GM18507 (cell line): ENCODE data around the gene ADM.

Experiments used
- DNase-seq: peaks from one replicate; pipeline ENCODE4 v3.0.0; 2011; ENCODE audit warnings: low read depth; ENCODE audit not compliant: insufficient read length; ENCODE audit errors: extremely low spot score
- FAIRE-seq: peaks from 2 replicates; lab custom pipeline; 2011; peaks lifted over from hg19 to GRCh38; lab: Jason Lieb, UNC

ADM gene

DNA sequence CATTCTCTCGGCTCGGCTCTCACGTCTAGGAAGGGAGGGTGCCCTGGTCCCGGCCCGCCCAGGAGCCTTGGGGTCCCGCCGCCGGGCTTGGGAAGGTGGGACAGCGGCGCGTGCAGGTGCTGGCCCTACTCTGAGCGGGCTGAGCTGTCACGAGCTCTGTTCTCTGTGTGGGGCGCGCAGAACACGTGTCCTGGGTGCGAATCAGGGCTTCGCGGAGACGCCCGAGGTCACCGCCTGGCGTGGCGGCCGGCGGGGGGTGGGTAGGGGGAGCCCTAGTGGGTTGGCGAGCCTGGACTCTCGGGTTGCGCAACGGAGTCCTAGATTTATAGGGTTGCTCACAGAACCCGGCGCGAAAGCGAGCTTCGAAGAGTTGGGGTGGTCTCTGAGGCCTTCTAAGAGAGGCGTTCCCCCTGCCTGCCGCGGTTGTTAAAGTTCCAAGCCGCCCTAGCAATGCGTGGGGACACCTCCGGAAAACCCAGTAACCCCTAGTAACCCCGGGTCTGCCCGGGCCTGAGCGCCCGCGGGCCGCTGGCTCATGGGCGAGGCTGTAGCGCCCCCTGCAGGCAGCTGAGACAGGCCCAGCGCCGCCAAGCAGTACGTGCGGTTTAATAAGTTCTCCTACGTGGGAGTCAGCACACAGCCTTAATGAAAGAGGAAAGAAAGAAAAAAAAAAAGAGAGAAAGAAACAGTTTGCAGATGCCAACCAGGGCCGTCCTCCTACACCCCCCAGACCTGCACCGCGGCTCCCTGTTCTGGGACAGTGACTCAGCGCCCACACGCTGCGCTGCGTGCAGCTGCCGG, 2.7 kb downstream of the ADM start:
- FAIRE-seq (peak; percentile 63), DNase-seq (peak; percentile 56)

GRCh38 chr11:10308201-10308954, 3.5 kb downstream of the ADM start:
- no peak for DNase-seq
- no peak for FAIRE-seq

DNA sequence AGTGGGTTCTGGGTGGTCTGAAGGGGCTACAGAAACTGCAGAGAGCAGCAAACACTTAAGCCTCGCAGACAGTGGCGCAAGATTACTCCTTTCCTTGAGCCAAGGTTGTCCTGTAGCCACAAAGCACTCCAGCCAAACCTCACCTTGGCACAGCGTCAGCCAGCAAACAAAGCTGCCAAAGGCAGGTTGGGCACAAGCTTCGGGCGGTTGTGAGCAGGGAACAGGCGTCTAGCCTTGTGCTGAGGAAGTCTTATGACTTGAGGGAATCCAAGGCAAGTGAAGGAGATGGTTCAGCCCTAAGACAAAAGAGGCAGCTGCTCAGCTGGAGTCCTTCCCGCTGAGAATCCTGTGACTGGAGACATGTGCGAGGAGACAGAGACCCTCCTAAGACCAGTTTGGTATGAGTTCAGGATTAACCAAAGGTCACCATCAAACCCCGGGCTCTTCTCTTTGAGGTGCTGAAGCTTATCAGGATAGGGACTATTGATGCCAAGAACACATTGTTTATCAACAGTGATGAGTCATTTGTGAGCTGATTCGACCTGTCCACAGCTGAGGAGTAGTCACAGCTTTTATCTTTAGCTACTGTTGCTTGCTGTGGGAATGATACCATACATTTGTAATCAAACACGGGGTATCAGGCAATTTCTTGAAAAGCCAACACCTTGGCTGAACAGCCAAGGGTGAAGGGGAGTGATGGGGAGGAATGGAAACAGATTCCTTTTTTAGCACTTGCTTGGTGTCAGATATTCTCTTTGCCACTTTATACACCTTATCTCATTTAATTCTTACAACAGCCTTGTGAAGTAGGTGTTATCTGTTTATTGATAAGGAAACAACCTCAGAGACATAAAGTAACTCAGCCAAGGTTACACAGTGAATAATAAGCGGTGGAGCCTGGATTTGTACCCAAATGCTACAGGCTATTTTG, 4.6 kb downstream of the ADM start:
- DNase-seq (no peak), FAIRE-seq (no peak)

DNA sequence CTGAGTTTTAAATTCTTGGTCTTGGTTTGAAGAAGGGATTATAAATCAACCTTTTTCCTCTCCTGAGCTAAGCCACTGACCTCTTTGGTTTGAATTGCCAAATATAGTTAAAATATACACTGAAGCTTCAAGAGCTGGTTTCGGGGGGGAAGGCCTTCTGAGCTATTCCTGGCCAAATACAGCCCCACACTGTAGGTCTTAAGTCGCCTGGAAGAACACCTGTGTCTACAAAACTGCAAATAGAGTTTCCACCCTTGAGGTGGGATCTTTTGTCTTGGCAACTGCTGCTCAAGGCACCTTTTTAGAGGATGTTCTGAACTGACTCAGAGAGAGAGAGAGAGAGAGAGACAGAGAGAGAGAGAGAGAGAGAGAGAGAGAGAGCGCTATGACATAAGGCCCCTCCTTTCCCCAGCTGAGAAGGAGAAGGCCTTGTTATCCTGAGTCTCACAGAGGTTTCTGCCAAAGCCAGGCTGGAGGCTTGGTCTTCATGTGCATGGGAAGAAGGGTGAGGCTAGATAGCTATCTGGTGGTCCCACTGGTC, 5.5 kb downstream of the ADM start:
- FAIRE-seq = no peak
- no peak for DNase-seq

- no peak for FAIRE-seq
- no peak for DNase-seq
Measured at GRCh38 chr11:10311802-10312201, 6.9 kb downstream of the ADM start.

DNA sequence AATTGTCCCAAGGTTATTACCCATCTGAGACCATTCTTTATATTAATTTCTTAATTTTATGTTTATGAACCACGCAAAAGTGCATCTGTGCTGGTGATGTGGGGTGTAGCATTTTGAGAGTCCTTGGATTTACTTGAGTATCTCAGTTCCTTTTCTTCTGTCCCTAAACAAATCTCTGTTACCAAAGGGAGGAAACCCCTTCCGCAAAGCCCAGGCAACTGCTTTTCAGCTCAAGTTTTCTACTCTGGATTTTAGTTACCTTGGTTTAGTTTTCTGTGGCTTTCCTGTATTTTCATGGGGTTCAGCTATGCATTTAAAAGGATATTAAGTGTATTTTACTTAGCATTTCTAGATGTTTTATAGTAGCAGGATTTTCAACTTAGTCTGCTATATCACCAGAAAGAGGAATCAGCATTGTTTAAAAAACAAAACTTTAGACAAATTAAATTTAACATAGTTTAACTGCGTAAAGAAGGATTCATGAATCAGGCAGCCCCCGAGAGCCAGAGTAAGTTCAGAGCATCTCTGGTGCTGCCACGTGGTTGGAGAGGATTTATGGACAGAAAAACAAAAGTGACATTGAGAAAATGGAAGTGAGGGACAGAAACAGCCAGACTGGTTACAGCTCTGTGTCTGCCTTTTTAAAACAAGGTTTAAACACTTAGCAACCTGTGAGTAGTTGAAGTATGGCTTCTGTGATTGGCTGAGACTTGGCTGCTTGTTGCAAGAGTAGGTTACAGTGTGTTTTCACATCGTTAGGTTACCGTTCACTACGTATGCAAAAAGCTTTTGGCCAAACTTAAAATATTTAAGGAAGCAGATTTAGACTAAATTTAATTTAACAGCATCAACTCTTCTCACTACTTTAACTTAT, 9.6 kb downstream of the ADM start:
- FAIRE-seq (peak; percentile 83), DNase-seq (no peak)

GRCh38 chr11:10315083-10315482, 10.2 kb downstream of the ADM start:
- DNase-seq (no peak), FAIRE-seq (no peak)

DNA sequence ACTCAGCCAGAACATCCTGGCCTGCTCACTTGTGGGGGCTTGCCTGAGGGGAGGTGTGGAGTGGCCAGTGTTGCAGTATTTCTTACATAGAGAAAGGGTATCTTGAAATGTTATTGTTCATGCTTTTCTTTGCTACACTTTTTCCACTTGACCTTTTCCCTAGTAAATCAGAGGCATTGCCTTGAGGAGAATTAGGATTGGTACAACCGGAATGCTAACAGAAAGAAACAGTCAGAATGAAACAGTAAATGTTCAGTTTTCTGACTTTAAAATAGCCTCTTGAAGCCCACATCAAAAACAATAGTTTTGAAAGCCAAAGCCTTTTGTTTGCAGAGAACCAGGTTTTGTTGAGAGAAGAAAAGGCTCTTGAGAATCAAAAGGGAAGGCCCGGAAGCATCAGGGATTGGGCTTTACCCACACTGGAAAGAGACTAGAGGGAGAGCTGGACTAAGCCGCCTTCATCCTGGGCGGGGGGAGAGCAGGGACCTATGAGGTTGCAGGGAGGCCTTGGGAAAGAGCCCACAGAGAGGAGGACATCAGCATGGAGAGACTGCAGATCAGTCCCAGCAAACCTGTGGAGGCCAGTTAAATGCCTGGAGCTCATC, 12.4 kb downstream of the ADM start:
- no peak for DNase-seq
- no peak for FAIRE-seq

- FAIRE-seq = no peak
Measured at GRCh38 chr11:10317776-10318526, 13.1 kb downstream of the ADM start.

DNA sequence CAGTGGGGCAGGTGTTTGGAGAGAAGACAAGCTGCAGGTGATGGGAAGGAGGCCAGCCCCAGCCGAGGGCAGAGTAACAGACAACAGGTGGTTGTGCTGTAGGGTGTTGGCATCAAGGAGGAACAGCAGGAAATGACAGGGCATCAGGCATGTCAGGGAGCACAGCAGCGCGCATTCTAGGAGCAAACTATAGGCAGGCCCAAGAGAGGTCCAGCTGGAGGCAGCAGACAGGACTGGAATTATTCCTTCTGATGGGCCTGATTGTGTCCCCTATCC, 13.6 kb downstream of the ADM start:
- no peak for FAIRE-seq
- DNase-seq = no peak

More at GRCh38 chr11:10317776-10318526, 13.1 kb downstream of the ADM start:
- DNase-seq = no peak

- DNase-seq (no peak), FAIRE-seq (no peak)
Measured at GRCh38 chr11:10319702-10320558, 15.1 kb downstream of the ADM start.

DNA sequence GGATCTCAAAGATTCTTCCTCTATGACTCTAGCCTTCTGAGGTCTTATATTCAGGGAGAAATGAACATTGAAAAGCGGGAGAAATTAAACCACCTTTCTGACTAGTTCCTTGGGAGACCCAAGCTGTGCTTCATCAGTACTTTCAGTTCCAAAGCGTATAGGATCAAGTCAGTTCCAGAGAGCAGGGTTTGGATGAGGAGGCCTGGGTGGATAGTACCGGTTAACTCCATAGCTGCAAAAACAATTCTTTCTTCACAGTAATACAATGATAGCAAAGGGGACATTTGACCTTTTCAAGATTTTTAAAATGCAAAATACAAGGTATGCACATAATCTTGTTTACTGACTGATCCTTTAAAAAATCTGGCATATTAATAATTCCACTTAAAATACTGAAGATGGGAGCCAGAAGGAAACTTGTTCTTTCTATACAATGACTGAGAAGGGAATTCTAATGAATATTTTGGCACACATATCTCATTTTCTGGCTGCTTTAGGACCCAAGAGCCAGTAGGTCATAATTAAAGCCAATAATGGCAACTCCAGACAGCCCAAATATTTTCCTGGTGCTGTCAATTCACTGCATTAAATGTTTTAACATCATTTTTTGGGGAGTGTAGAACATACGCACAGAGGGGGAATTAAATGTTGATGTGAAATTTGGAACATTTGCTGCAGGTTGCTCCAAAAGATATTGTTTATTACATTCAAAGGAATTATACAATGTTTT, 16.0 kb downstream of the ADM start:
- FAIRE-seq (no peak), DNase-seq (no peak)

- DNase-seq = no peak
Measured at GRCh38 chr11:10322401-10322800, 17.5 kb downstream of the ADM start.

DNA sequence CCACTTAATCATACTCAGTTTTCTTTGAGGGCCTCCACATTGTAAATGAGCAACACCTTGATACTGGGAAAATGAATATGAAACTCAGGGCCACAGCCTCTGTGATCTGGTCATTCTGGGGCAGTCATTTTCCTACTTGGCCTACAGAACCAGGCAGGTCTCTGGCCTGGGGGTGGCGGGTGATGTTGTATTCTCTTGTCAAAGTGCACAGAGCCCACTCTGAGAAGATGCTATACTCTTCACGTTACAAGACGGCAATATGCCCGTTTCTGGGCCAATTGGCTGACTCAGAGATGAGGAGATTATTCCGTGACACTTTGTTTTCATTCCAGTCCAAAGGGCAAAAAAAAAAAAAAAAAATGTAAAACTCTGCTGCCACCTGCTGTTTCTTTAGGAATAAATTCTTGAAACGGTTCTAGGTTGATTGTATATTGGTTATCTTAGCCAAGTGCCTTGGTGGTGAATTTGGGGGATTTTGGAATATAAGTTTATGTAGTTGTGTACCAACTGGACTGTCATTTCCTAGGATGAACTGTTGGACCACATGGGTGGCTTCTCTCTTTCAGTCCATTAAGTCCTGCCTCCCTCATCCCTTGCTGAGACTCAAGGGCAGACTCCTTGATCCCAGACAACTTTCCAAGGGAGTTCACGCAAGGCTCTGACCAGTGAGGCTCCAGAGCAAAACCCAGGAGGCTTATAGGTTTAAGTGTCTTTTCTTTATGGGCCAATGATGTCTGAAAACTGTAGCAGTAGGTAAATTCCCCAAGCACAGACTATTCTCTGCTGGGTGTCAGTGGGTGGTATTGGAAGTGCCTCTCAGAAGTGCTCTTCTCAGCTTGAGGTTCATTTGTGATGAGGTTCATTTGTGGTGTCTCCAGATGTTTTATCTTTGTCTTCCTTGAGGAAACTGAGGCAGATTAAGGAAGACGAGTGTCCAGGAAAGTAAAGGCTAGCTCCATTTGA, 18.2 kb downstream of the ADM start:
- FAIRE-seq (peak; percentile 12), DNase-seq (no peak)

More at GRCh38 chr11:10322401-10322800, 17.5 kb downstream of the ADM start:
- FAIRE-seq = no peak

- no peak for DNase-seq
- no peak for FAIRE-seq
Measured at GRCh38 chr11:10323793-10324170, 18.9 kb downstream of the ADM start.
